Measurements from ENCODE around the gene CTDP1. TPM values are rescaled to one million over a fixed set of nuclear protein-coding genes. Genes with fewer than 3 reads are reported as not detected.

The CTDP1 gene
- total and polyA plus RNA-seq, 2 experiments from 2014 or later, result 20.4 to 20.6 TPM

DNA sequence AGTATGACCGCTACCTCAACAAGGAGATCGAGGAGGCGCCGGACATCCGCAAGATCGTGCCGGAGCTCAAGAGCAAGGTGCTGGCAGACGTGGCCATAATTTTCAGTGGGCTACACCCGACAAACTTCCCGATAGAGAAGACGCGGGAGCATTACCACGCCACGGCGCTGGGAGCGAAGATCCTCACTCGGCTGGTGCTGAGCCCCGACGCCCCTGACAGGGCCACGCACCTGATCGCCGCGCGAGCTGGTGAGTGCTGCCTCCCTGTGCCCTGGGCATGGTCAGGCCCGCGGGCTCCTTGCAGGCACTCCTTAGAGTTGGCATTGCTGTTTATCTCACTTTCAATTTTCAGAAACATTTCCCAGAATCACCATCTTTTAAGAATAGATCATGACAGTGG is 35.7 kb downstream of the CTDP1 start:
- 99% methylated on average over 26 of the region's 26 CpGs for WGBS (ENCODE audit: low lambda C conversion rate, missing lambda C conversion rate)
- Histone ChIP-seq H3K27ac (no peak overlapping the region), H2AFZ (no peak overlapping the region), H3K4me2 (no peak overlapping the region), H4K20me1 (ENCODE audit: insufficient read depth, poor library complexity, severe bottlenecking) (no peaks in the 10 kb centered on the region), H3K9me3 (ENCODE audit: low read depth) (no peaks in the 10 kb centered on the region), H3K4me1 (ENCODE audit: insufficient read depth) (no peaks in the 10 kb centered on the region), H3K36me3 (replicated peaks; ENCODE audit: insufficient read depth, low read depth) (no peaks in the 10 kb centered on the region), H3K79me2 (no peaks in the 10 kb centered on the region), H3K4me3 (no peak overlapping the region), H3K9me2 (replicated peaks; ENCODE audit: insufficient read depth) (no peaks in the 10 kb centered on the region), H3K27me3 (no peaks in the 10 kb centered on the region)
- no peak for DNase-seq (ENCODE audit: low spot score)
- TF ChIP-seq EZH2 (IDR thresholded peaks at IDR 0.05; ENCODE audit: borderline replicate concordance) (no peak), EZH2phosphoT487 (IDR thresholded peaks at IDR 0.05; ENCODE audit: low read depth, severe bottlenecking, unreplicated experiment) (no peak)
- TF ChIP-seq, protein P1, sequence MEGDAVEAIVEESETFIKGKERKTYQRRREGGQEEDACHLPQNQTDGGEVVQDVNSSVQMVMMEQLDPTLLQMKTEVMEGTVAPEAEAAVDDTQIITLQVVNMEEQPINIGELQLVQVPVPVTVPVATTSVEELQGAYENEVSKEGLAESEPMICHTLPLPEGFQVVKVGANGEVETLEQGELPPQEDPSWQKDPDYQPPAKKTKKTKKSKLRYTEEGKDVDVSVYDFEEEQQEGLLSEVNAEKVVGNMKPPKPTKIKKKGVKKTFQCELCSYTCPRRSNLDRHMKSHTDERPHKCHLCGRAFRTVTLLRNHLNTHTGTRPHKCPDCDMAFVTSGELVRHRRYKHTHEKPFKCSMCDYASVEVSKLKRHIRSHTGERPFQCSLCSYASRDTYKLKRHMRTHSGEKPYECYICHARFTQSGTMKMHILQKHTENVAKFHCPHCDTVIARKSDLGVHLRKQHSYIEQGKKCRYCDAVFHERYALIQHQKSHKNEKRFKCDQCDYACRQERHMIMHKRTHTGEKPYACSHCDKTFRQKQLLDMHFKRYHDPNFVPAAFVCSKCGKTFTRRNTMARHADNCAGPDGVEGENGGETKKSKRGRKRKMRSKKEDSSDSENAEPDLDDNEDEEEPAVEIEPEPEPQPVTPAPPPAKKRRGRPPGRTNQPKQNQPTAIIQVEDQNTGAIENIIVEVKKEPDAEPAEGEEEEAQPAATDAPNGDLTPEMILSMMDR (IDR thresholded peaks at IDR 0.05; ENCODE audit: poor library complexity), result no peak

DNA sequence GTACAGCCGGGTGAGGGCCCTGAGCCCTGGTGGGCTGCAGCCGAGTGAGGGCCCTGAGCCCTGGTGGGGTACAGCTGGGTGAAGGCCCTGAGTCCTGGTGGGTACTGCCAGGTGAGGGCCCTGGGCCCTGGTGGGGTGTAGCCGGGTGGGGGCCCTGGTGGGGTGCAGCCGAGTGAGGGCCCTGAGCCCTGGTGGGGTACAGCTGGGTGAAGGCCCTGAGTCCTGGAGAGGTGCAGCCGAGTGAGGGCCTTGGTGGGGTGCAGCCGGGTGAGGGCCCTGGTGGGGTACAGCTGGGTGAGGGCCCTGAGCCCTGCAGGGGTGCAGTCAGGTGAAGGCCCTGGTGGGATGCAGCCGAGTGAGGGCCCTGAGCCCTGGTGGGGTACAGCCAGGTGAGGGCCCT is 37.5 kb downstream of the CTDP1 start:
- no peak overlapping the region for H3K27ac ChIP-seq
- no peaks in the 10 kb centered on the region for H3K9me3 ChIP-seq (ENCODE audit: low read depth)
- no peak overlapping the region for H3K4me2 ChIP-seq
- WGBS (ENCODE audit: low lambda C conversion rate, missing lambda C conversion rate), result 96% methylated on average over 3 of the region's 7 CpGs
- H4K20me1 ChIP-seq (ENCODE audit: insufficient read depth, poor library complexity, severe bottlenecking), result no peaks in the 10 kb centered on the region
- H3K4me3 ChIP-seq, result no peak overlapping the region
- no peaks in the 10 kb centered on the region for H3K27me3 ChIP-seq
- no peak for DNase-seq (ENCODE audit: low spot score)
- H3K4me1 ChIP-seq (ENCODE audit: insufficient read depth), result no peaks in the 10 kb centered on the region
- H3K79me2 ChIP-seq, result no peaks in the 10 kb centered on the region
- H3K36me3 ChIP-seq (replicated peaks; ENCODE audit: insufficient read depth, low read depth), result no peaks in the 10 kb centered on the region
- no peak overlapping the region for H2AFZ ChIP-seq
- TF ChIP-seq EZH2 (IDR thresholded peaks at IDR 0.05; ENCODE audit: borderline replicate concordance), result no peak
- TF ChIP-seq, protein P1 (IDR thresholded peaks at IDR 0.05; ENCODE audit: poor library complexity), result no peak
- no peak for TF ChIP-seq EZH2phosphoT487 (IDR thresholded peaks at IDR 0.05; ENCODE audit: low read depth, severe bottlenecking, unreplicated experiment)
- no peaks in the 10 kb centered on the region for H3K9me2 ChIP-seq (replicated peaks; ENCODE audit: insufficient read depth)

DNA sequence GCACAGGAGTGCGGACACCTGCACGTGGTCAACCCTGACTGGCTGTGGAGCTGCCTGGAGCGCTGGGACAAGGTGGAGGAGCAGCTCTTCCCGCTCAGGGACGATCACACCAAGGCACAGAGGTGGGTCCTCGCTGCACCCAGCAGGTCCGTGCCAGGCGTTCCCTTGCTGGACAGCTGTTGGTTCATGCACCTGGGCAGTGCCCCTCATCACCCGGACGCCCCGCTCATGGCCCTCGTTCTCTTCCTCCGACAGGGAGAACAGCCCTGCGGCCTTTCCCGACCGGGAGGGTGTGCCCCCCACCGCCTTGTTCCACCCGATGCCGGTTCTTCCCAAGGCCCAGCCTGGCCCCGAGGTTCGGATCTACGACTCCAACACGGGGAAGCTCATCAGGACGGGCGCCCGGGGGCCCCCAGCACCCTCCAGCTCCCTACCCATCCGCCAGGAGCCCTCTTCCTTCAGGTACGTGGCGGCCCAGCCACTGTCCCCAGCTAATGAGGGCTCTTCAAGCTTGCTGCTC is 38.0 kb downstream of the CTDP1 start:
- 98% methylated on average over 25 of the region's 29 CpGs for WGBS (ENCODE audit: low lambda C conversion rate, missing lambda C conversion rate)
- Histone ChIP-seq H3K4me2 (no peak overlapping the region), H3K9me3 (ENCODE audit: low read depth) (no peaks in the 10 kb centered on the region), H3K79me2 (no peaks in the 10 kb centered on the region), H3K9me2 (replicated peaks; ENCODE audit: insufficient read depth) (no peaks in the 10 kb centered on the region), H2AFZ (no peak overlapping the region), H3K4me3 (no peak overlapping the region), H3K27me3 (no peaks in the 10 kb centered on the region), H3K27ac (no peak overlapping the region), H3K4me1 (ENCODE audit: insufficient read depth) (no peaks in the 10 kb centered on the region), H4K20me1 (ENCODE audit: insufficient read depth, poor library complexity, severe bottlenecking) (no peaks in the 10 kb centered on the region), H3K36me3 (replicated peaks; ENCODE audit: insufficient read depth, low read depth) (no peaks in the 10 kb centered on the region)
- no peak for DNase-seq (ENCODE audit: low spot score)
- TF ChIP-seq, protein P1 (IDR thresholded peaks at IDR 0.05; ENCODE audit: poor library complexity), result no peak
- TF ChIP-seq EZH2phosphoT487 (IDR thresholded peaks at IDR 0.05; ENCODE audit: low read depth, severe bottlenecking, unreplicated experiment) (no peak), EZH2 (IDR thresholded peaks at IDR 0.05; ENCODE audit: borderline replicate concordance) (no peak)

DNA sequence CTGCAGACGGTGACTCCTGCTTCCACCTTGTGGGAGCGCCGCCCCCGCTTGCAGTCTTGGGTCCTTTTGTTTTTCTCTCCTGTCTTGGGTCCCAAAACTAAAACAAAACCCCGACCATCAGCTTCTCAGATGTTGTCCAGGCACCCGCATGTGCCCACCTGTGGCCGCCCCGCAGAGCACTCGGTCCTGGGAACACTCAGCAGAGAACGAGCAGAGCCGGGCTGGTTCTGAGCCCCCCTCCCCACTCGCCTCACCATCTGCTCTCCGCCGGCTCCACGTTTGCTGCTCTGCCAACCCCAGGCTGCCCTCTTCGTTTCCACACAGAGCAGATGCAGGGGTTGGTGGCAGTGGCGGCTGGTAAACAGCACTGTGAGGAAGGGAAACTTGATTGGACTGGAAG is 38.5 kb downstream of the CTDP1 start:
- WGBS (ENCODE audit: low lambda C conversion rate, missing lambda C conversion rate), result 97% methylated on average over 17 of the region's 17 CpGs
- Histone ChIP-seq H4K20me1 (ENCODE audit: insufficient read depth, poor library complexity, severe bottlenecking) (no peaks in the 10 kb centered on the region), H3K9me3 (ENCODE audit: low read depth) (no peaks in the 10 kb centered on the region), H3K79me2 (no peaks in the 10 kb centered on the region), H3K9me2 (replicated peaks; ENCODE audit: insufficient read depth) (no peaks in the 10 kb centered on the region), H3K4me2 (no peak overlapping the region), H3K27me3 (no peaks in the 10 kb centered on the region), H2AFZ (no peak overlapping the region), H3K4me3 (no peak overlapping the region), H3K36me3 (replicated peaks; ENCODE audit: insufficient read depth, low read depth) (no peaks in the 10 kb centered on the region), H3K27ac (no peak overlapping the region), H3K4me1 (ENCODE audit: insufficient read depth) (no peaks in the 10 kb centered on the region)
- TF ChIP-seq, protein P1 (IDR thresholded peaks at IDR 0.05; ENCODE audit: poor library complexity), result no peak
- no peak for TF ChIP-seq EZH2 (IDR thresholded peaks at IDR 0.05; ENCODE audit: borderline replicate concordance)
- no peak for TF ChIP-seq EZH2phosphoT487 (IDR thresholded peaks at IDR 0.05; ENCODE audit: low read depth, severe bottlenecking, unreplicated experiment)
- no peak for DNase-seq (ENCODE audit: low spot score)

Measured in hepatocyte (in vitro differentiated cells).